ENCODE measurements around the gene FKBP10.
A peak's percentile ranks its signal among the peaks of the same experiment; 100 is the strongest.

FKBP10 gene

GRCh38 chr17:41784207-41784744, 28.5 kb upstream of the FKBP10 start:
- DNase-seq (ENCODE audit: low read depth) = no peak

- no peak for DNase-seq (ENCODE audit: low read depth)
Observed at GRCh38 chr17:41785091-41785858, 27.5 kb upstream of the FKBP10 start.

GRCh38 chr17:41785859-41786226, 27.0 kb upstream of the FKBP10 start:
- no peak for DNase-seq (ENCODE audit: low read depth)

- peak; percentile 91 for DNase-seq (ENCODE audit: low read depth)
Observed at GRCh38 chr17:41786227-41787020, 26.4 kb upstream of the FKBP10 start, which contains the start of gene JUP. JUP (minus strand) TSS chr17:41786711; CDS start chr17:41771854, 14,857 bp downstream.

GRCh38 chr17:41787021-41787418, 25.8 kb upstream of the FKBP10 start:
- DNase-seq (ENCODE audit: low read depth) = no peak

GRCh38 chr17:41792845-41793783, 19.7 kb upstream of the FKBP10 start:
- DNase-seq (ENCODE audit: low read depth) = no peak

- no peak for DNase-seq (ENCODE audit: low read depth)
Observed at GRCh38 chr17:41793784-41794539, 18.8 kb upstream of the FKBP10 start.

GRCh38 chr17:41794540-41794975, 18.2 kb upstream of the FKBP10 start:
- DNase-seq (ENCODE audit: low read depth) = no peak

- no peak for DNase-seq (ENCODE audit: low read depth)
Observed at GRCh38 chr17:41796121-41796895, 16.5 kb upstream of the FKBP10 start.

GRCh38 chr17:41797377-41797776, 15.4 kb upstream of the FKBP10 start:
- DNase-seq (ENCODE audit: low read depth) = no peak

- DNase-seq (ENCODE audit: low read depth) = no peak
Observed at GRCh38 chr17:41799366-41799765, 13.4 kb upstream of the FKBP10 start.

- DNase-seq (ENCODE audit: low read depth) = no peak
Observed at GRCh38 chr17:41800601-41801373, 12.0 kb upstream of the FKBP10 start.

- DNase-seq (ENCODE audit: low read depth) = peak; percentile 64
Observed at GRCh38 chr17:41801374-41802271, 11.2 kb upstream of the FKBP10 start.

- DNase-seq (ENCODE audit: low read depth) = no peak
Observed at GRCh38 chr17:41803049-41804020, 9.5 kb upstream of the FKBP10 start.

GRCh38 chr17:41806685-41807445, 5.9 kb upstream of the FKBP10 start:
- no peak for DNase-seq (ENCODE audit: low read depth)

Measured in activated T-cell treated with anti-CD3 and anti-CD28 coated beads for 48 hours (primary cell).